GM18526 (cell line): Measurements from ENCODE around the gene GPR155.

Experiments
- POLR2A ChIP-seq: IDR thresholded peaks from 3 replicates; pipeline ENCODE4 v1.6.1; 2011; ENCODE audit not compliant: insufficient read length; ENCODE audit errors: extremely low read depth

Gene GPR155

GRCh38 chr2:174450021-174450816 lies 36.6 kb downstream of the GPR155 start:
- no peak for TF ChIP-seq POLR2A

GRCh38 chr2:174449033-174449432 lies 37.8 kb downstream of the GPR155 start:
- no peak for TF ChIP-seq POLR2A

- no peak for TF ChIP-seq POLR2A
Measured at GRCh38 chr2:174446531-174446930, 40.3 kb downstream of the GPR155 start.

GRCh38 chr2:174445248-174445647 lies 41.6 kb downstream of the GPR155 start:
- no peak for TF ChIP-seq POLR2A

GRCh38 chr2:174444761-174445160 lies 42.1 kb downstream of the GPR155 start:
- TF ChIP-seq POLR2A, result no peak

- TF ChIP-seq POLR2A, result no peak
Measured at GRCh38 chr2:174442546-174443510, 44.0 kb downstream of the GPR155 start.

GRCh38 chr2:174439950-174440349 lies 46.9 kb downstream of the GPR155 start:
- TF ChIP-seq POLR2A, result no peak

GRCh38 chr2:174439323-174439722 lies 47.5 kb downstream of the GPR155 start:
- no peak for TF ChIP-seq POLR2A

- TF ChIP-seq POLR2A, result no peak
Measured at GRCh38 chr2:174438146-174438886, 48.5 kb downstream of the GPR155 start.

GRCh38 chr2:174436351-174436750 lies 50.5 kb downstream of the GPR155 start:
- TF ChIP-seq POLR2A, result no peak

GRCh38 chr2:174431902-174432301 lies 54.9 kb downstream of the GPR155 start:
- no peak for TF ChIP-seq POLR2A

- TF ChIP-seq POLR2A, result no peak
Measured at GRCh38 chr2:174430066-174430465, 56.8 kb downstream of the GPR155 start.

- no peak for TF ChIP-seq POLR2A
Measured at GRCh38 chr2:174428214-174428613, 58.6 kb downstream of the GPR155 start.

- no peak for TF ChIP-seq POLR2A
Measured at GRCh38 chr2:174412256-174412655, 74.6 kb downstream of the GPR155 start.

GRCh38 chr2:174403628-174404027 lies 83.2 kb downstream of the GPR155 start:
- TF ChIP-seq POLR2A, result no peak
